ENCODE data around the gene BMPR1A.

The BMPR1A gene

GRCh38 chr10:86813982-86814381, 57.6 kb downstream of the BMPR1A start:
- H3K27ac ChIP-seq (ENCODE audit: poor library complexity, severe bottlenecking) = no peak overlapping the region
- no peak overlapping the region for H3K4me3 ChIP-seq (ENCODE audit: severe bottlenecking)
- no peak for TF ChIP-seq CTCF (IDR thresholded peaks at IDR 0.05; ENCODE audit: poor library complexity, severe bottlenecking)
- H3K9me3 ChIP-seq (ENCODE audit: severe bottlenecking) = no peaks in the 10 kb centered on the region
- H3K4me1 ChIP-seq (ENCODE audit: insufficient read depth, poor library complexity, severe bottlenecking) = no peaks in the 10 kb centered on the region
- ATAC-seq (ENCODE audit: low read depth) (no peak), DNase-seq (ENCODE audit: low spot score) (no peak)
- H3K27me3 ChIP-seq (ENCODE audit: insufficient read depth, poor library complexity, severe bottlenecking) = no peaks in the 10 kb centered on the region
- H3K36me3 ChIP-seq (ENCODE audit: low read depth) = no peaks in the 10 kb centered on the region

GRCh38 chr10:86815035-86815617, 58.7 kb downstream of the BMPR1A start:
- H3K4me3 ChIP-seq (ENCODE audit: severe bottlenecking) = no peak overlapping the region
- no peak for ATAC-seq (ENCODE audit: low read depth)
- no peak for TF ChIP-seq CTCF (IDR thresholded peaks at IDR 0.05; ENCODE audit: poor library complexity, severe bottlenecking)
- H3K36me3 ChIP-seq (ENCODE audit: low read depth) = no peaks in the 10 kb centered on the region
- no peak overlapping the region for H3K27ac ChIP-seq (ENCODE audit: poor library complexity, severe bottlenecking)
- no peaks in the 10 kb centered on the region for H3K9me3 ChIP-seq (ENCODE audit: severe bottlenecking)
- DNase-seq (ENCODE audit: low spot score) = no peak
- H3K27me3 ChIP-seq (ENCODE audit: insufficient read depth, poor library complexity, severe bottlenecking) = no peaks in the 10 kb centered on the region
- H3K4me1 ChIP-seq (ENCODE audit: insufficient read depth, poor library complexity, severe bottlenecking) = no peaks in the 10 kb centered on the region

GRCh38 chr10:86815640-86816039, 59.2 kb downstream of the BMPR1A start:
- Histone ChIP-seq H3K4me1 (ENCODE audit: insufficient read depth, poor library complexity, severe bottlenecking) (no peaks in the 10 kb centered on the region), H3K27ac (ENCODE audit: poor library complexity, severe bottlenecking) (no peak overlapping the region), H3K9me3 (ENCODE audit: severe bottlenecking) (no peaks in the 10 kb centered on the region), H3K27me3 (ENCODE audit: insufficient read depth, poor library complexity, severe bottlenecking) (no peaks in the 10 kb centered on the region), H3K36me3 (ENCODE audit: low read depth) (no peaks in the 10 kb centered on the region), H3K4me3 (ENCODE audit: severe bottlenecking) (no peak overlapping the region)
- no peak for ATAC-seq (ENCODE audit: low read depth)
- DNase-seq (ENCODE audit: low spot score) = no peak
- TF ChIP-seq CTCF (IDR thresholded peaks at IDR 0.05; ENCODE audit: poor library complexity, severe bottlenecking) = no peak

GRCh38 chr10:86817246-86817645, 60.8 kb downstream of the BMPR1A start:
- ATAC-seq (ENCODE audit: low read depth) = no peak
- Histone ChIP-seq H3K4me1 (ENCODE audit: insufficient read depth, poor library complexity, severe bottlenecking) (no peaks in the 10 kb centered on the region), H3K27me3 (ENCODE audit: insufficient read depth, poor library complexity, severe bottlenecking) (no peaks in the 10 kb centered on the region), H3K27ac (ENCODE audit: poor library complexity, severe bottlenecking) (no peak overlapping the region), H3K36me3 (ENCODE audit: low read depth) (no peaks in the 10 kb centered on the region), H3K9me3 (ENCODE audit: severe bottlenecking) (no peaks in the 10 kb centered on the region), H3K4me3 (ENCODE audit: severe bottlenecking) (no peak overlapping the region)
- no peak for TF ChIP-seq CTCF (IDR thresholded peaks at IDR 0.05; ENCODE audit: poor library complexity, severe bottlenecking)
- DNase-seq (ENCODE audit: low spot score) = no peak

- no peaks in the 10 kb centered on the region for H3K36me3 ChIP-seq (ENCODE audit: low read depth)
- DNase-seq (ENCODE audit: low spot score) (no peak), ATAC-seq (ENCODE audit: low read depth) (no peak)
- no peaks in the 10 kb centered on the region for H3K9me3 ChIP-seq (ENCODE audit: severe bottlenecking)
- TF ChIP-seq CTCF (IDR thresholded peaks at IDR 0.05; ENCODE audit: poor library complexity, severe bottlenecking) = no peak
- no peaks in the 10 kb centered on the region for H3K27me3 ChIP-seq (ENCODE audit: insufficient read depth, poor library complexity, severe bottlenecking)
- no peak overlapping the region for H3K4me3 ChIP-seq (ENCODE audit: severe bottlenecking)
- no peak overlapping the region for H3K27ac ChIP-seq (ENCODE audit: poor library complexity, severe bottlenecking)
- H3K4me1 ChIP-seq (ENCODE audit: insufficient read depth, poor library complexity, severe bottlenecking) = no peaks in the 10 kb centered on the region
Measured at GRCh38 chr10:86819567-86819966, 63.1 kb downstream of the BMPR1A start.

All from RWPE2 (cell line).